Activated naive CD8-positive, alpha-beta T cell treated with anti-CD3 and anti-CD28 coated beads, Interleukin-2, amount 50 U/mL, for 24 hours (primary cell): Measurements from ENCODE around the gene CDK11B.

Experiments
- ATAC-seq: fragments of 150-1000 bp; cut with Tn5 transposase; one replicate; pipeline ENCODE4 v1.10.0; 2021
- DNase-seq: peaks from one replicate; pipeline ENCODE4 v3.0.0; 2021
- H3K27ac Mint-ChIP-seq: one replicate; pipeline ENCODE4 v1.8.0; 2021; ENCODE audit warnings: mild to moderate bottlenecking, mixed read lengths
- H3K27me3 Mint-ChIP-seq: one replicate; pipeline ENCODE4 v1.8.0; 2021; ENCODE audit warnings: mixed read lengths
- H3K36me3 Mint-ChIP-seq: one replicate; pipeline ENCODE4 v1.8.0; 2021; ENCODE audit warnings: low read depth, mixed read lengths
- H3K4me1 Mint-ChIP-seq: one replicate; pipeline ENCODE4 v1.8.0; 2021; ENCODE audit warnings: mixed read lengths
- H3K4me3 Mint-ChIP-seq: one replicate; pipeline ENCODE4 v1.8.0; 2021; ENCODE audit warnings: mild to moderate bottlenecking, moderate library complexity, mixed read lengths
- H3K9me3 Mint-ChIP-seq: one replicate; pipeline ENCODE4 v1.8.0; 2021; ENCODE audit warnings: mixed read lengths

The CDK11B gene

GRCh38 chr1:1628754-1629429 lies 29.9 kb downstream of the CDK11B start:
- DNase-seq (peak; percentile 50), ATAC-seq (peak; percentile 17)
- peak overlapping the region; percentile 24 for H3K4me3 Mint-ChIP-seq
- no peaks in the 10 kb centered on the region for H3K9me3 Mint-ChIP-seq
- H3K27me3 Mint-ChIP-seq: peaks cover 3% of the 10 kb centered on the region
- H3K27ac Mint-ChIP-seq: no peak overlapping the region
- H3K36me3 Mint-ChIP-seq: peaks cover 2% of the 10 kb centered on the region
- H3K4me1 Mint-ChIP-seq: peaks cover 6% of the 10 kb centered on the region

- H3K36me3 Mint-ChIP-seq: peaks cover 2% of the 10 kb centered on the region
- ATAC-seq (no peak), DNase-seq (no peak)
- H3K9me3 Mint-ChIP-seq: no peaks in the 10 kb centered on the region
- H3K4me1 Mint-ChIP-seq: peaks cover 6% of the 10 kb centered on the region
- no peak overlapping the region for H3K27ac Mint-ChIP-seq
- H3K27me3 Mint-ChIP-seq: peaks cover 3% of the 10 kb centered on the region
- H3K4me3 Mint-ChIP-seq: peak overlapping the region; percentile 24
These were observed 30.7 kb downstream of the CDK11B start for GRCh38 chr1:1627829-1628753.

GRCh38 chr1:1627261-1627828 lies 31.5 kb downstream of the CDK11B start:
- Mint-ChIP-seq H3K36me3 (peaks cover 2% of the 10 kb centered on the region), H3K4me3 (no peak overlapping the region), H3K9me3 (no peaks in the 10 kb centered on the region), H3K27ac (no peak overlapping the region), H3K4me1 (peaks cover 6% of the 10 kb centered on the region), H3K27me3 (peaks cover 3% of the 10 kb centered on the region)
- ATAC-seq (no peak), DNase-seq (no peak)

GRCh38 chr1:1626207-1627141 lies 32.3 kb downstream of the CDK11B start:
- peaks cover 3% of the 10 kb centered on the region for H3K27me3 Mint-ChIP-seq
- H3K4me3 Mint-ChIP-seq: no peak overlapping the region
- ATAC-seq: no peak
- no peak overlapping the region for H3K27ac Mint-ChIP-seq
- peaks cover 2% of the 10 kb centered on the region for H3K36me3 Mint-ChIP-seq
- H3K9me3 Mint-ChIP-seq: no peaks in the 10 kb centered on the region
- H3K4me1 Mint-ChIP-seq: peaks cover 6% of the 10 kb centered on the region
- DNase-seq: no peak

GRCh38 chr1:1625824-1626206 lies 33.0 kb downstream of the CDK11B start:
- H3K4me3 Mint-ChIP-seq: no peak overlapping the region
- peaks cover 3% of the 10 kb centered on the region for H3K27me3 Mint-ChIP-seq
- H3K27ac Mint-ChIP-seq: no peak overlapping the region
- no peaks in the 10 kb centered on the region for H3K9me3 Mint-ChIP-seq
- DNase-seq: no peak
- peaks cover 2% of the 10 kb centered on the region for H3K36me3 Mint-ChIP-seq
- no peak for ATAC-seq
- peaks cover 6% of the 10 kb centered on the region for H3K4me1 Mint-ChIP-seq

- H3K27me3 Mint-ChIP-seq: peaks cover 2% of the 10 kb centered on the region
- ATAC-seq (no peak), DNase-seq (no peak)
- H3K36me3 Mint-ChIP-seq: peaks cover 2% of the 10 kb centered on the region
- no peak overlapping the region for H3K4me3 Mint-ChIP-seq
- H3K27ac Mint-ChIP-seq: no peak overlapping the region
- peaks cover 5% of the 10 kb centered on the region for H3K4me1 Mint-ChIP-seq
- H3K9me3 Mint-ChIP-seq: no peaks in the 10 kb centered on the region
These were observed 33.4 kb downstream of the CDK11B start for GRCh38 chr1:1625404-1625775.

GRCh38 chr1:1624443-1625403 lies 34.1 kb downstream of the CDK11B start:
- Mint-ChIP-seq H3K27ac (no peak overlapping the region), H3K36me3 (no peaks in the 10 kb centered on the region), H3K9me3 (no peaks in the 10 kb centered on the region), H3K4me1 (peaks cover under 1% of the 10 kb centered on the region), H3K4me3 (no peak overlapping the region), H3K27me3 (no peaks in the 10 kb centered on the region)
- ATAC-seq (no peak), DNase-seq (no peak)

GRCh38 chr1:1623631-1624442 lies 35.0 kb downstream of the CDK11B start:
- ATAC-seq (no peak), DNase-seq (no peak)
- Mint-ChIP-seq H3K27ac (no peak overlapping the region), H3K27me3 (no peaks in the 10 kb centered on the region), H3K4me1 (no peaks in the 10 kb centered on the region), H3K36me3 (no peaks in the 10 kb centered on the region), H3K4me3 (no peak overlapping the region), H3K9me3 (no peaks in the 10 kb centered on the region)

- ATAC-seq (no peak), DNase-seq (no peak)
- H3K4me3 Mint-ChIP-seq: no peak overlapping the region
- H3K9me3 Mint-ChIP-seq: no peaks in the 10 kb centered on the region
- no peak overlapping the region for H3K27ac Mint-ChIP-seq
- H3K27me3 Mint-ChIP-seq: no peaks in the 10 kb centered on the region
- H3K36me3 Mint-ChIP-seq: no peaks in the 10 kb centered on the region
- no peaks in the 10 kb centered on the region for H3K4me1 Mint-ChIP-seq
These were observed 35.6 kb downstream of the CDK11B start for GRCh38 chr1:1623181-1623630.

GRCh38 chr1:1622788-1623094 lies 36.1 kb downstream of the CDK11B start:
- ATAC-seq (no peak), DNase-seq (no peak)
- Mint-ChIP-seq H3K36me3 (peaks cover under 1% of the 10 kb centered on the region), H3K9me3 (no peaks in the 10 kb centered on the region), H3K27ac (no peak overlapping the region), H3K4me1 (no peaks in the 10 kb centered on the region), H3K27me3 (no peaks in the 10 kb centered on the region), H3K4me3 (no peak overlapping the region)

GRCh38 chr1:1622010-1622787 lies 36.6 kb downstream of the CDK11B start:
- H3K36me3 Mint-ChIP-seq: peaks cover 4% of the 10 kb centered on the region
- H3K27me3 Mint-ChIP-seq: no peaks in the 10 kb centered on the region
- DNase-seq (no peak), ATAC-seq (no peak)
- no peak overlapping the region for H3K27ac Mint-ChIP-seq
- H3K4me1 Mint-ChIP-seq: peaks cover 3% of the 10 kb centered on the region
- H3K4me3 Mint-ChIP-seq: no peak overlapping the region
- H3K9me3 Mint-ChIP-seq: no peaks in the 10 kb centered on the region
